Bronchial epithelial cell (primary cell): ENCODE data around the gene ZNF648. TPM values are rescaled to one million over a fixed set of nuclear protein-coding genes. Genes with fewer than 3 reads are reported as not detected.

Experiments
- DNase-seq: peaks from one replicate; pipeline ENCODE4 v3.0.0-alpha.2; 2010; ENCODE audit warnings: low read depth
- FAIRE-seq: peaks from 2 replicates; lab custom pipeline; 2011; peaks lifted over from hg19 to GRCh38; lab: Jason Lieb, UNC
- H3K27me3 ChIP-seq: 2 replicates; pipeline ENCODE4 v1.5.1; 2011; ENCODE audit warnings: low read length; ENCODE audit not compliant: control insufficient read depth, insufficient read depth
- H3K36me3 ChIP-seq: 2 replicates; pipeline ENCODE4 v1.5.1; 2011; ENCODE audit warnings: low read length; ENCODE audit not compliant: control insufficient read depth, insufficient read depth
- H3K4me3 ChIP-seq: 2 replicates; pipeline ENCODE4 v1.5.1; 2011; ENCODE audit warnings: mild to moderate bottlenecking, low read depth, low read length, control low read depth
- total RNA-seq: library from RNA; depleted of rRNA; stranded (reverse); fragments of >200 nt; gene quantifications from 2 replicates; pipeline ENCODE4 v1.2.1, GENCODE V29; 2014
- TF ChIP-seq, protein P1 (sequence below): IDR thresholded peaks from 2 replicates; pipeline ENCODE4 v1.5.1; 2011; ENCODE audit warnings: mild to moderate bottlenecking, moderate library complexity, low read length, control low read depth, inconsistent platforms; ENCODE audit not compliant: insufficient read depth, severe bottlenecking

Gene ZNF648, protein sequence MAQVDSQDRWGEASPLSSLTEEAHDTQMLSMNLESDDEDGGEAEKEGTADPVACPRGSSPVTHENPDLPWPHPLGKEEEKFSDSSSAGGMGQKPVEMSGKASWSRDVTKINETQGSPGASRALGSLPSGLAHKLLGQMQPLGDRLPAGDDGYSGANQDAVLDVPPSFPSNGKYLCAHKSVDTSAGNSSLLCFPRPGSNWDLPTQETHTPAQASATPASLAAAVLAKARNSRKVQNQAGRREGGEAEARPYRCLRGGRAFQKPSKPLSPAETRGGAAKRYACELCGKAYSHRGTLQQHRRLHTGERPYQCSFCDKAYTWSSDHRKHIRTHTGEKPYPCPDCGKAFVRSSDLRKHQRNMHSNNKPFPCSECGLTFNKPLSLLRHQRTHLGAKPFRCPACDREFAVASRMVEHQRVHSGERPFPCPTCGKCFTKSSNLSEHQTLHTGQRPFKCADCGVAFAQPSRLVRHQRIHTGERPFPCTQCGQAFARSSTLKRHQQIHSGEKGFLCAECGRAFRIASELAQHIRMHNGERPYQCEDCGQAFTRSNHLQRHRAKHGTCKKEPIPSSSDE
- total RNA-seq, result not detected in 2 replicates

DNA sequence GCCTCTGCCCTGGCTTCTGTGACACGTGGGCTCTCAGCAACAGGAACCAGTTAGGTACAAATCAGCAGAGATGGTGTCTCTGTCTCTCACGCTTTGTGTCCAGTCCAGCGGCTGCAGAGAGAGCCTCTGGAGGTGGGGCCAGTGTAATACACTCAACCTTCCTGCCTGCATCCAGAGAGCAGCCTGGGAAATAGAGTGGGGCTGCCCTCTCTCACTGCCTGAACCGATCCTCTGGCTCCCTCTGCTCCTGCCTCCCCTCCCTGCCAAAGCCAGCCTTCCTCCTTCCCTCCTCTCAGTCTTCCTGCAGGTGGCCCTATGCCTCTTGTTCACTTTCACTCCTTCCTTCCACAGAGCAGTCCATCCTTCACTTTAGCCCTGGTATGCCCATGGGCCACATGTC, at the start of gene ZNF648:
TSS of gene ZNF648 (minus strand) at position 119 of the 400 bp plus-strand sequence. CDS start 3,702 bp downstream, outside the sequence.
- no peak for DNase-seq
- FAIRE-seq, result no peak
- no peaks in the 10 kb centered on the region for H3K36me3 ChIP-seq
- no peak within 1 kb of the TSS for H3K4me3 ChIP-seq
- H3K27me3 ChIP-seq, result peaks cover 4% of the 10 kb centered on the region
- TF ChIP-seq, protein P1, sequence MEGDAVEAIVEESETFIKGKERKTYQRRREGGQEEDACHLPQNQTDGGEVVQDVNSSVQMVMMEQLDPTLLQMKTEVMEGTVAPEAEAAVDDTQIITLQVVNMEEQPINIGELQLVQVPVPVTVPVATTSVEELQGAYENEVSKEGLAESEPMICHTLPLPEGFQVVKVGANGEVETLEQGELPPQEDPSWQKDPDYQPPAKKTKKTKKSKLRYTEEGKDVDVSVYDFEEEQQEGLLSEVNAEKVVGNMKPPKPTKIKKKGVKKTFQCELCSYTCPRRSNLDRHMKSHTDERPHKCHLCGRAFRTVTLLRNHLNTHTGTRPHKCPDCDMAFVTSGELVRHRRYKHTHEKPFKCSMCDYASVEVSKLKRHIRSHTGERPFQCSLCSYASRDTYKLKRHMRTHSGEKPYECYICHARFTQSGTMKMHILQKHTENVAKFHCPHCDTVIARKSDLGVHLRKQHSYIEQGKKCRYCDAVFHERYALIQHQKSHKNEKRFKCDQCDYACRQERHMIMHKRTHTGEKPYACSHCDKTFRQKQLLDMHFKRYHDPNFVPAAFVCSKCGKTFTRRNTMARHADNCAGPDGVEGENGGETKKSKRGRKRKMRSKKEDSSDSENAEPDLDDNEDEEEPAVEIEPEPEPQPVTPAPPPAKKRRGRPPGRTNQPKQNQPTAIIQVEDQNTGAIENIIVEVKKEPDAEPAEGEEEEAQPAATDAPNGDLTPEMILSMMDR, result no peak

DNA sequence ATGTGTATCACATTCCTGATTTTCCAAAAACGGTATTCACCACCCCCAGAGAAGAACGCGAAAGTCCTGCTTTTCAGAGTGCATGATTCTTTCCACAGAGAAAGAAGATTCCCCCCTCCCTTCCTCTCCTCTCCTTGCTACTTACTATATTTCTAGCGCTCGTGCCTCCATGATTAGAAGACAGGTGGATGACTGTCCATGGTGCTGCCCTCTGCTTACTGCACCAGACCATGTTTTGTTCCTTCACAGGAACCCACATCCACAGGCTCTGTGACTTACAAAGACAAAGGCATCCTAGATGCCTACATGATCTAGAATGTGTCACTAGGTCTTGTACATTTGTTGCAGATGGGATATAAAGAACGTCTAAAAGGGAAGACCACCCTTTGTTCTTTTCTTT, 49.1 kb upstream of the ZNF648 start:
- Histone ChIP-seq H3K4me3 (no peak overlapping the region), H3K36me3 (no peaks in the 10 kb centered on the region), H3K27me3 (no peaks in the 10 kb centered on the region)
- no peak for FAIRE-seq
- DNase-seq, result no peak
- TF ChIP-seq, protein P1, result no peak

DNA sequence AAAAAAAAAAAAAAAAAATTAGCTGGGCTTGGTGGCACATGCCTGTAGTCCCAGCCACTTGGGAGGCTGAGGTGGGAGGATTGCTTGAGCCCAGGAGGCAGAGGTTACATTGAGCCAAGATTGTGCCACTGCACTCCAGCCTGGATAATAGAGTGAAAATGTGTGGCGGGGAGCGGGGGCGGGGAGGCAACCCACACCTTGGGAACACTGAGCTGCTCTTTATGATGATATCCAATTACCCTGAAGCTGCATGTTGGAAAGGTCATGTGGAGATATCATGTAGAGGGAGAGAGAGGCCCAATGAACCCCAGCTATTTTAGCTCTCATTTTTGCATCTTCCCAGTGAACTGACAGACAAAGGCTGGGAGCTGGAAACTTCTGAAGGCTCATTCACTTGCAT, 48.3 kb upstream of the ZNF648 start:
- Histone ChIP-seq H3K36me3 (no peaks in the 10 kb centered on the region), H3K4me3 (no peak overlapping the region), H3K27me3 (no peaks in the 10 kb centered on the region)
- no peak for DNase-seq
- TF ChIP-seq, protein P1, result no peak
- peak; percentile 28 for FAIRE-seq

DNA sequence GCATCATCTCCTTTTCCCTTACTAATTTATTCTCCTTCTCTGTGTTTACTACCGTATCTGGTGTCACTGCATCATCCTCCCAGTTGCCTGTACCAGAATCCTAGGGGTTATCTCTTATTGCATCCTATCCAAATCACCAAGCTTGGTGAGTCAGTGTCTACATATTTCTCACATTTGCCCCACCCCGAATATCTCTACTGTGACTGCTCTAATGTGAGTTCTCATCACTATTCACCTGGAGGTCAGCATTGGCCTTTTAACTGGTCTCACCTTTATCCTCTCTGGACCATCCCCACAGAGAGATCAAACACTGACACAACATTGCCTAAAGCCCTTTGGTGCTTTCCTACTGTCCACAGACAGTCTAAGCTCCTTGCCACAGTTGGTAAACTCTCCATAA, 45.7 kb upstream of the ZNF648 start:
- DNase-seq (peak; percentile 88), FAIRE-seq (peak; percentile 50)
- TF ChIP-seq, protein P1, result no peak
- no peaks in the 10 kb centered on the region for H3K36me3 ChIP-seq
- no peak overlapping the region for H3K4me3 ChIP-seq
- no peaks in the 10 kb centered on the region for H3K27me3 ChIP-seq

DNA sequence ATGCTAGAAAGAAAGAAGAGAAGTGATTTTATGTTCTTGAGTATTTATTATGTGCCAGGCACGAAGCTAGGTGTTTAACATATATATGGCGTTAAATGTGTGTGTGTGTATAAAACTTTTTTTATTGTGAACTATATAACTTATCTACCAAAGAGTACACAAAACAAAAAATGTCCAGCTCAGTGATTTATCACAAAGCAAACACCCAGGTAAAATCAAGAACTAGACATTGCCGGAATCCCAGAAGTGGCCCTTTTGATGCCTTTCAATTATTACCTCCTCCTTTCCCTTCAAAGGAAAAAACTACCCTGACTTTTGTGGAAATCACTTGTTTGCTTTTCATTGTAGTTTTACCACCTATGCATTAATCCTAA, 40.5 kb upstream of the ZNF648 start:
- TF ChIP-seq, protein P1, result no peak
- no peak for DNase-seq
- no peak for FAIRE-seq
- Histone ChIP-seq H3K27me3 (no peaks in the 10 kb centered on the region), H3K36me3 (no peaks in the 10 kb centered on the region), H3K4me3 (no peak overlapping the region)
